ENCODE results near the gene CYP19A1.

DNA sequence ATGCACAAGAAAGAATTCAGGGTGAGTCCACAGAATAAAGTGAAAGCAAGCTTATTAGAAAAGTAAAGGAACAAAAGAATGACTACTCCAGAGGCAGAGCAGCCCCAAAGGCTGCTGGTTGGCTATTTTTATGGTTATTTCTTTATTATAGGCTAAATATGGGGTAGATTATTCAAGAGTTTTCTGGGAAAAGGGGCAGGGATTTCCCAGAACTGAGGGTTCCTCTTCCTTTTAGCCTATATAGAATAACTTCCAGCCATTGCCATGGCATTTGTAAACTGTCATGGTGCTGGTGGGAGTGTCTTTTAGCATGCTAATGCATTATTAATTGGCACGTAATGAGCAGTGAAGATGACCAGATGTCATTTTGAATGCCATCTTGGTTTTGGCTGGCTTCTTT, 16.7 kb upstream of the CYP19A1 start:
- TF ChIP-seq, protein P1, sequence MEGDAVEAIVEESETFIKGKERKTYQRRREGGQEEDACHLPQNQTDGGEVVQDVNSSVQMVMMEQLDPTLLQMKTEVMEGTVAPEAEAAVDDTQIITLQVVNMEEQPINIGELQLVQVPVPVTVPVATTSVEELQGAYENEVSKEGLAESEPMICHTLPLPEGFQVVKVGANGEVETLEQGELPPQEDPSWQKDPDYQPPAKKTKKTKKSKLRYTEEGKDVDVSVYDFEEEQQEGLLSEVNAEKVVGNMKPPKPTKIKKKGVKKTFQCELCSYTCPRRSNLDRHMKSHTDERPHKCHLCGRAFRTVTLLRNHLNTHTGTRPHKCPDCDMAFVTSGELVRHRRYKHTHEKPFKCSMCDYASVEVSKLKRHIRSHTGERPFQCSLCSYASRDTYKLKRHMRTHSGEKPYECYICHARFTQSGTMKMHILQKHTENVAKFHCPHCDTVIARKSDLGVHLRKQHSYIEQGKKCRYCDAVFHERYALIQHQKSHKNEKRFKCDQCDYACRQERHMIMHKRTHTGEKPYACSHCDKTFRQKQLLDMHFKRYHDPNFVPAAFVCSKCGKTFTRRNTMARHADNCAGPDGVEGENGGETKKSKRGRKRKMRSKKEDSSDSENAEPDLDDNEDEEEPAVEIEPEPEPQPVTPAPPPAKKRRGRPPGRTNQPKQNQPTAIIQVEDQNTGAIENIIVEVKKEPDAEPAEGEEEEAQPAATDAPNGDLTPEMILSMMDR (IDR thresholded peaks at IDR 0.05): no peak
- TF ChIP-seq POLR2A (IDR thresholded peaks at IDR 0.05): no peak

Measured in esophagus squamous epithelium (tissue), 4 donors.